Measurements from ENCODE around the gene HOXD1. TPM values are rescaled to one million over a fixed set of nuclear protein-coding genes. Genes with fewer than 3 reads are reported as not detected.

Gene HOXD1
- total RNA-seq, 1 donor from 2014 or later, result 11.2 TPM

Other genes with a start within 250 kb of the HOXD1 start
- gene LNPK, start 186.4 kb upstream of the HOXD1 start, total RNA-seq, result 8.0 and 10.5 TPM in 2 replicates
- gene EVX2, start 104.7 kb upstream of the HOXD1 start, total RNA-seq, result not detected in 2 replicates
- under 0.01 TPM in 1 of 2 replicates, not detected in the other for gene HOXD13, start 95.9 kb upstream of the HOXD1 start, total RNA-seq
- not detected in 2 replicates for gene HOXD12, start 88.9 kb upstream of the HOXD1 start, total RNA-seq
- gene HOXD11, start 81.4 kb upstream of the HOXD1 start, total RNA-seq, result 0.17 TPM in 1 of 2 replicates, not detected in the other
- 7.7 and 15.2 TPM in 2 replicates for gene HOXD10, start 71.9 kb upstream of the HOXD1 start, total RNA-seq
- gene HOXD9, start 65.9 kb upstream of the HOXD1 start, total RNA-seq, result 24.5 and 28.4 TPM in 2 replicates
- 30.3 and 33.0 TPM in 2 replicates for gene HOXD8, start 59.0 kb upstream of the HOXD1 start, total RNA-seq
- gene HOXD4, start 37.1 kb upstream of the HOXD1 start, total RNA-seq, result 6.1 and 8.8 TPM in 2 replicates
- 19.2 and 54.6 TPM in 2 replicates for gene HOXD3, start 31.4 kb upstream of the HOXD1 start, total RNA-seq
- 24.4 and 26.7 TPM in 2 replicates for gene MTX2, start 80.8 kb downstream of the HOXD1 start, total RNA-seq